MM.1S (cell line): ENCODE measurements around the gene NCLN.

ENCODE experiments used
- DNase-seq: peaks from one replicate; pipeline ENCODE4 v3.0.0-alpha.2; 2015
- H2AFZ ChIP-seq: fragments of 300-600 bp; sonication (generic); 2 replicates; pipeline ENCODE4 v1.6.0; 2016; ENCODE audit warnings: antibody characterized with exemption, low read length
- H3F3A ChIP-seq: fragments of 300-600 bp; sonication (generic); 2 replicates; pipeline ENCODE4 v1.6.1; 2016; ENCODE audit warnings: mild to moderate bottlenecking, antibody characterized with exemption, low read length, moderate library complexity, mixed read lengths; ENCODE audit not compliant: insufficient read depth
- H3K27ac ChIP-seq: fragments of 300-600 bp; sonication (generic); 2 replicates; pipeline ENCODE4 v1.5.1; 2016; ENCODE audit warnings: mild to moderate bottlenecking, low read length
- H3K27me3 ChIP-seq: fragments of 300-600 bp; sonication (generic); replicated peaks from 2 replicates; pipeline ENCODE4 v1.6.0; 2016; ENCODE audit warnings: low read length; ENCODE audit not compliant: insufficient read depth
- H3K36me3 ChIP-seq: fragments of 300-600 bp; sonication (generic); replicated peaks from 2 replicates; pipeline ENCODE4 v1.6.1; 2016; ENCODE audit warnings: mild to moderate bottlenecking, low read length, mixed read lengths; ENCODE audit not compliant: insufficient read depth
- H3K4me1 ChIP-seq: fragments of 300-600 bp; sonication (generic); 2 replicates; pipeline ENCODE4 v1.6.1; 2016; ENCODE audit warnings: low read length, mixed read lengths
- H3K4me2 ChIP-seq: fragments of 300-600 bp; sonication (generic); 2 replicates; pipeline ENCODE4 v1.6.0; 2016; ENCODE audit warnings: low read depth, low read length
- H3K4me3 ChIP-seq: fragments of 300-600 bp; sonication (generic); 2 replicates; pipeline ENCODE4 v1.5.1; 2016; ENCODE audit warnings: low read length, mixed read lengths
- H3K79me2 ChIP-seq: fragments of 300-600 bp; sonication (generic); 2 replicates; pipeline ENCODE4 v1.6.1; 2016; ENCODE audit warnings: mixed run types, low read length, mixed read lengths
- H3K9ac ChIP-seq: fragments of 300-600 bp; sonication (generic); 2 replicates; pipeline ENCODE4 v1.6.1; 2016; ENCODE audit warnings: low read length, mixed read lengths
- H3K9me2 ChIP-seq: fragments of 300-600 bp; sonication (generic); replicated peaks from 2 replicates; pipeline ENCODE4 v1.6.1; 2016; ENCODE audit warnings: mild to moderate bottlenecking, low read length, mixed read lengths; ENCODE audit not compliant: insufficient read depth
- H3K9me3 ChIP-seq: fragments of 300-600 bp; sonication (generic); replicated peaks from 2 replicates; pipeline ENCODE4 v1.6.1; 2016; ENCODE audit warnings: mild to moderate bottlenecking, low read length, mixed read lengths; ENCODE audit not compliant: insufficient read depth
- H4K20me1 ChIP-seq: fragments of 300-600 bp; sonication (generic); 2 replicates; pipeline ENCODE4 v1.6.1; 2016; ENCODE audit warnings: mild to moderate bottlenecking, low read length, moderate library complexity, mixed read lengths; ENCODE audit not compliant: insufficient read depth
- CTCF ChIP-seq: fragments of 300-600 bp; sonication (generic); IDR thresholded peaks from 2 replicates; pipeline ENCODE4 v1.5.1; 2016; ENCODE audit warnings: antibody characterized with exemption, low read length, mixed read lengths
- EZH2 ChIP-seq: fragments of 300-600 bp; sonication (generic); optimal IDR thresholded peaks from 2 replicates; pipeline ENCODE3; 2017; ENCODE audit warnings: low read depth, mild to moderate bottlenecking, antibody characterized with exemption, low read length, mixed read lengths
- EZH2phosphoT487 ChIP-seq: fragments of 300-600 bp; sonication (generic); IDR thresholded peaks from 2 replicates; pipeline ENCODE4 v1.6.1; 2018; ENCODE audit warnings: antibody characterized with exemption, low read length

Gene NCLN

DNA sequence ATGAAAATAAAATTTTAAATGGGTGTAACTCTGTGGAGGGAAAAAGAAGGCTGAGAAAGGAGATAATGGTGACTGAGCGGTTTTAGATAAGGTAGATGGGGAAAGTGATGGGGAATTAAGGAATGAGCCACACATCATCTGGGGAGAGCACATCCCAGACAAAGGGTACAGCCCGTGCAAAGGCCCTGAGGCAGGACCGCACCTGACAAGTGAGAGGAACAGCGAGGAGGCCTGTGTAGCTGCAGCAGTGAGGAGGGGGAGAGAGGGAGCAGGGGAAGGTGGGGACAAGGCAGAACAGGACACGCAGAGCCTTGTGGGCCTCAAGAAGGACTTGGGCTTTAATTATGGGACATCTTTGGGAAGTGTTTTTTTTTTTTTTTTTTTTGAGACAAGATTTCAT is 37.0 kb downstream of the NCLN start:
- Histone ChIP-seq H3K36me3 (no peaks in the 10 kb centered on the region), H3K27me3 (peaks cover 79% of the 10 kb centered on the region), H3K9me3 (no peaks in the 10 kb centered on the region), H3K4me3 (no peak overlapping the region), H3K79me2 (no peaks in the 10 kb centered on the region), H3F3A (no peaks in the 10 kb centered on the region), H2AFZ (no peak overlapping the region), H3K9me2 (no peaks in the 10 kb centered on the region), H3K27ac (no peak overlapping the region), H3K4me2 (no peak overlapping the region), H4K20me1 (no peaks in the 10 kb centered on the region), H3K9ac (no peak overlapping the region), H3K4me1 (no peaks in the 10 kb centered on the region)
- no peak for DNase-seq
- TF ChIP-seq CTCF = no peak
- TF ChIP-seq EZH2 = no peak
- no peak for TF ChIP-seq EZH2phosphoT487

- no peaks in the 10 kb centered on the region for H3K79me2 ChIP-seq
- H3K4me3 ChIP-seq = no peak within 1 kb of the TSS
- H3F3A ChIP-seq = no peaks in the 10 kb centered on the region
- H3K9me3 ChIP-seq = no peaks in the 10 kb centered on the region
- H3K27ac ChIP-seq = no peak within 1 kb of the TSS
- H4K20me1 ChIP-seq = no peaks in the 10 kb centered on the region
- H3K27me3 ChIP-seq = peaks cover 79% of the 10 kb centered on the region
- DNase-seq = peak; percentile 37
- H3K36me3 ChIP-seq = no peaks in the 10 kb centered on the region
- TF ChIP-seq EZH2 (no peak), EZH2phosphoT487 (no peak), CTCF (no peak)
- no peak within 1 kb of the TSS for H3K4me2 ChIP-seq
- no peaks in the 10 kb centered on the region for H3K9me2 ChIP-seq
- no peak within 1 kb of the TSS for H3K9ac ChIP-seq
- no peak within 1 kb of the TSS for H2AFZ ChIP-seq
- no peaks in the 10 kb centered on the region for H3K4me1 ChIP-seq
These were observed 38.8 kb downstream of the NCLN start, which contains the start of gene CELF5 for GRCh38 chr19:3224346-3225168. Gene CELF5 (plus strand): TSS chr19:3224661. CDS start chr19:3224740, 79 bp downstream.

DNA sequence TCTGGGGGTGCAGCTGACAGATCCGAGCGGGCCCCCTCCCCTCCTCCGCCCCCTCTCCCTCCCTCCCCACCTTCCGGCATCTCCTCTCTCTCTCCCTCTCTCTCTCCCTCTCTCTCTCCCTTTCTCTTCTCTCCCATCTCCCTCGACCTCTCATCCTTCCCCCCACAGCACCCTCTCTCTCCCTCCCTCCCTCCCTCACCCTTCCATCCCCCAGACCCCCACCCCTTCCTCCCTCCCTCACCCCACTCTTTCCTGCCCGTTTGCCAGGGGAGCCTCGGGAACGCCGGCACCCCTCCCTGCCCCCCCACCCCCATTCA is 39.4 kb downstream of the NCLN start:
- no peaks in the 10 kb centered on the region for H3K9me2 ChIP-seq
- H3K36me3 ChIP-seq = no peaks in the 10 kb centered on the region
- no peak overlapping the region for H3K4me3 ChIP-seq
- no peak overlapping the region for H3K9ac ChIP-seq
- H3K27ac ChIP-seq = no peak overlapping the region
- no peaks in the 10 kb centered on the region for H3K79me2 ChIP-seq
- H3K9me3 ChIP-seq = no peaks in the 10 kb centered on the region
- no peak overlapping the region for H2AFZ ChIP-seq
- TF ChIP-seq CTCF (no peak), EZH2phosphoT487 (no peak), EZH2 (no peak)
- peaks cover 79% of the 10 kb centered on the region for H3K27me3 ChIP-seq
- no peak for DNase-seq
- H3K4me2 ChIP-seq = no peak overlapping the region
- H4K20me1 ChIP-seq = no peaks in the 10 kb centered on the region
- no peaks in the 10 kb centered on the region for H3K4me1 ChIP-seq
- no peaks in the 10 kb centered on the region for H3F3A ChIP-seq
